ENCODE data around the gene CSNK2A1.

- no peak for TF ChIP-seq GABPA (IDR thresholded peaks at IDR 0.05; ENCODE audit: low read depth)
- peak; percentile 63 for TF ChIP-seq REST (IDR thresholded peaks at IDR 0.05; ENCODE audit: insufficient replicate concordance, low read depth)
- TF ChIP-seq, protein P1, sequence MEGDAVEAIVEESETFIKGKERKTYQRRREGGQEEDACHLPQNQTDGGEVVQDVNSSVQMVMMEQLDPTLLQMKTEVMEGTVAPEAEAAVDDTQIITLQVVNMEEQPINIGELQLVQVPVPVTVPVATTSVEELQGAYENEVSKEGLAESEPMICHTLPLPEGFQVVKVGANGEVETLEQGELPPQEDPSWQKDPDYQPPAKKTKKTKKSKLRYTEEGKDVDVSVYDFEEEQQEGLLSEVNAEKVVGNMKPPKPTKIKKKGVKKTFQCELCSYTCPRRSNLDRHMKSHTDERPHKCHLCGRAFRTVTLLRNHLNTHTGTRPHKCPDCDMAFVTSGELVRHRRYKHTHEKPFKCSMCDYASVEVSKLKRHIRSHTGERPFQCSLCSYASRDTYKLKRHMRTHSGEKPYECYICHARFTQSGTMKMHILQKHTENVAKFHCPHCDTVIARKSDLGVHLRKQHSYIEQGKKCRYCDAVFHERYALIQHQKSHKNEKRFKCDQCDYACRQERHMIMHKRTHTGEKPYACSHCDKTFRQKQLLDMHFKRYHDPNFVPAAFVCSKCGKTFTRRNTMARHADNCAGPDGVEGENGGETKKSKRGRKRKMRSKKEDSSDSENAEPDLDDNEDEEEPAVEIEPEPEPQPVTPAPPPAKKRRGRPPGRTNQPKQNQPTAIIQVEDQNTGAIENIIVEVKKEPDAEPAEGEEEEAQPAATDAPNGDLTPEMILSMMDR (IDR thresholded peaks at IDR 0.05; ENCODE audit: insufficient read depth, low read length) = no peak
- TF ChIP-seq POLR2AphosphoS5 (IDR thresholded peaks at IDR 0.05; ENCODE audit: low read depth) = no peak
- TF ChIP-seq SPI1 (IDR thresholded peaks at IDR 0.05; ENCODE audit: borderline replicate concordance, low read depth) = no peak
Measured at GRCh38 chr20:544153-544725, 649 bp upstream of the CSNK2A1 start.
